Right lobe of liver (tissue), 6 donors: Measurements from ENCODE around the gene MRPL49. TPM values are rescaled to one million over a fixed set of nuclear protein-coding genes. Genes with fewer than 3 reads are reported as not detected.
"Not testable (repeated sequence)": the region's sequence is repeated elsewhere in the genome, so short reads cannot be mapped to it uniquely, and the experiment has no call there.

Experiments used
- ATAC-seq, 4 donors: fragments of 200-7000 bp; cut with Tn5 transposase; one replicate each; pipeline ENCODE4 v1.9.1; 2020; ENCODE audit warnings: mild to moderate bottlenecking in 4 of 4, moderate library complexity in 4 of 4
- DNase-seq, 3 donors: peaks; one replicate each; pipeline ENCODE4 v3.0.0-alpha.2; 2020
- H3K27ac ChIP-seq, 3 donors: fragments of 200-600 bp; one replicate each; pipeline ENCODE4 v1.8.0; 2022
- H3K27me3 ChIP-seq, 2 donors: fragments of 200-600 bp; one replicate each; pipeline ENCODE4 v1.8.0; 2022
- H3K36me3 ChIP-seq, 4 donors: fragments of 200-600 bp; sonication (generic) in 1 of 4; one replicate each; pipeline versions ENCODE4 v1.5.1 to v1.8.0; 2017 to 2022; ENCODE audit warnings: control low read depth in 1 of 4
- H3K4me1 ChIP-seq, 4 donors: fragments of 200-600 bp; sonication (generic) in 1 of 4; one replicate each; pipeline versions ENCODE4 v1.5.1 to v1.8.0; 2017 to 2022; ENCODE audit warnings: control low read depth in 1 of 4
- H3K4me3 ChIP-seq, 3 donors: fragments of 200-600 bp; one replicate each; pipeline ENCODE4 v1.8.0; 2022
- H3K9me3 ChIP-seq, 4 donors: fragments of 200-600 bp; sonication (generic) in 1 of 4; one replicate each; pipeline versions ENCODE4 v1.5.1 to v1.8.0; 2017 to 2022; ENCODE audit warnings: control low read depth in 1 of 4
- POLR2A ChIP-seq: fragments of 450-650 bp; IDR thresholded peaks from one replicate; pipeline ENCODE4 v1.6.1; 2017; ENCODE audit warnings: antibody characterized with exemption, mild to moderate bottlenecking
- WGBS: methylation state at CpG from one replicate; pipeline ENCODE4 v1.1.6; 2018; ENCODE audit warnings: low coverage, low lambda C conversion rate; ENCODE audit not compliant: insufficient coverage; ENCODE audit errors: missing lambda C conversion rate; 5-methylcytosine and 5-hydroxymethylcytosine counted together
- intact Hi-C, 2 donors: fragments of 100-400 bp; cut with DNase I; formaldehyde crosslinking; loops; one replicate each; pipeline versions ENCODE4 v1.11.2 to v1.14.1; 2022
- microRNA-seq, 2 donors: library from miRNA; unstranded; fragments of <30 nt; microRNA quantifications; one replicate each; pipeline ENCODE4, GENCODE V29; 2019 to 2020
- small RNA-seq, 2 experiments: library from RNA; depleted of rRNA; stranded (forward); fragments of <200 nt; gene quantifications; one replicate each; pipeline ENCODE3, GENCODE V24; 2016
- total RNA-seq, 6 experiments: library from RNA; depleted of rRNA in 2 of 6; stranded (reverse); fragments of >200 nt in 2 of 6; fragmentation: NEBNext Ultra II Directional in 3 of 6; extraction: Animal tissue kit (Norgen Biotek cat#: 25700) in 3 of 6; gene quantifications; one replicate each; pipeline versions ENCODE4 v1.1.0 to v1.2.4, GENCODE V29; 2016 to 2023
- TF ChIP-seq, protein P1 (sequence below), 4 donors: fragments of 200-600 bp in 3 of 4; fragments of 450-650 bp in 1 of 4; IDR thresholded peaks; one replicate each; pipeline versions ENCODE4 v1.5.1 to v1.8.0; 2016 to 2022; ENCODE audit warnings: antibody characterized with exemption in 4 of 4, mild to moderate bottlenecking in 2 of 4
- donor health status: DM: no; HTN: yes; CAD: no.
- donor health status: DM: no; HTN: no; CAD: no.
- donor health status: DM: no; HTN: no; CAD: no.
- donor health status: DM: no; HTN: yes; CAD: no.
- donor health status: DM: no; HTN: yes; CAD: no.

The MRPL49 gene
- total RNA-seq, 6 experiments from 2014 or later: 26.3 to 51.7 (median 28.4) TPM

DNA sequence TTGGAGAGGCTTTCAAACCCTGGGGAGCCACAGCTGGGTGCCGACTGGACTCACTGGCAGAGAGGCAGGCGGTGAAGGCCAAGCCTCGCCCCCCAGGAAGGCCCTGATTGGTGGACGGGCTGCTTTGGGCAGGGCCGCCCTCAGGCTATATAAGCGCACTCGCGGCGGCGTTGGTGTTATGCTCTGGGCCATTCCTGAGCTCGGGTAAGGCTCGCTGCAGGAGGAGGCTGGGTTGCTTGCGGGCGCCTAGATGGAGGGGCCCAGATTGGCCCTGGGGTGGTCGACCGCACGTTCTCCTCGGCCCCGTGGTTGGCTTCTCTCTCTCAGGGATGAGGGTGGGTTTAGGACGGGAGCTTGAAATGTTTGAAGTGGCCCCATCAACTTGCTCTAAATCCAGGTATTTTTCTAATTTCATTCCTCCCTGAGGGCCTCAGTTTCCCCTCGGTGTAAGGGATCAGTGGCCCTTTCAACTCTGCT, 48.0 kb downstream of the MRPL49 start, which contains the start of gene SPDYC:
Gene SPDYC, plus strand, starts transcription at position 176 of the 477 bp plus-strand sequence. CDS start 1,125 bp downstream, outside the sequence.
- intact Hi-C loops: no loop called here
- Histone ChIP-seq H3K9me3 (no peaks in the 10 kb centered on the region), H3K27me3 (no peaks in the 10 kb centered on the region), H3K36me3 (no peaks in the 10 kb centered on the region), H3K27ac (peak within 1 kb of the TSS in 1 of 3 donors; percentile 13), H3K4me3 (no peak within 1 kb of the TSS), H3K4me1 (peaks cover 0 to 7% (median 2%) of the 10 kb centered on the region in 4 donors)
- DNase-seq (no peak), ATAC-seq (no peak)
- TF ChIP-seq POLR2A: no peak
- TF ChIP-seq, protein P1, sequence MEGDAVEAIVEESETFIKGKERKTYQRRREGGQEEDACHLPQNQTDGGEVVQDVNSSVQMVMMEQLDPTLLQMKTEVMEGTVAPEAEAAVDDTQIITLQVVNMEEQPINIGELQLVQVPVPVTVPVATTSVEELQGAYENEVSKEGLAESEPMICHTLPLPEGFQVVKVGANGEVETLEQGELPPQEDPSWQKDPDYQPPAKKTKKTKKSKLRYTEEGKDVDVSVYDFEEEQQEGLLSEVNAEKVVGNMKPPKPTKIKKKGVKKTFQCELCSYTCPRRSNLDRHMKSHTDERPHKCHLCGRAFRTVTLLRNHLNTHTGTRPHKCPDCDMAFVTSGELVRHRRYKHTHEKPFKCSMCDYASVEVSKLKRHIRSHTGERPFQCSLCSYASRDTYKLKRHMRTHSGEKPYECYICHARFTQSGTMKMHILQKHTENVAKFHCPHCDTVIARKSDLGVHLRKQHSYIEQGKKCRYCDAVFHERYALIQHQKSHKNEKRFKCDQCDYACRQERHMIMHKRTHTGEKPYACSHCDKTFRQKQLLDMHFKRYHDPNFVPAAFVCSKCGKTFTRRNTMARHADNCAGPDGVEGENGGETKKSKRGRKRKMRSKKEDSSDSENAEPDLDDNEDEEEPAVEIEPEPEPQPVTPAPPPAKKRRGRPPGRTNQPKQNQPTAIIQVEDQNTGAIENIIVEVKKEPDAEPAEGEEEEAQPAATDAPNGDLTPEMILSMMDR (IDR thresholded peaks at IDR 0.05): no peak
- WGBS: no CpG with 5 or more reads among the region's 21 CpGs

GRCh38 chr11:65172600-65172999, 50.5 kb downstream of the MRPL49 start:
- TF ChIP-seq POLR2A: no peak
- TF ChIP-seq, protein P1 (IDR thresholded peaks at IDR 0.05): no peak
- 55% methylated on average over 7 of the region's 10 CpGs for WGBS
- Histone ChIP-seq H3K4me1 (peaks cover 0 to 5% (median 2%) of the 10 kb centered on the region in 4 donors), H3K4me3 (no peak overlapping the region), H3K27me3 (no peaks in the 10 kb centered on the region), H3K36me3 (no peaks in the 10 kb centered on the region), H3K9me3 (no peaks in the 10 kb centered on the region), H3K27ac (no peak overlapping the region)
- ATAC-seq (peak in 1 of 4 donors; percentile 5), DNase-seq (no peak)
- intact Hi-C loops: no loop called here

GRCh38 chr11:65174571-65175010, 52.5 kb downstream of the MRPL49 start:
- H3K4me3 ChIP-seq, DNase-seq, H3K36me3 ChIP-seq, H3K4me1 ChIP-seq, H3K9me3 ChIP-seq, H3K27me3 ChIP-seq, ATAC-seq, intact Hi-C loops, H3K27ac ChIP-seq: not testable (repeated sequence)
- WGBS: 50% methylated on average over 1 of the region's 2 CpGs

Small RNA genes lying within 50 kb of the gene (microRNA-seq; reads per million reads assigned to microRNA genes)
- gene MIR6751: 0 to 0.58 reads per million in 2 donors

Small RNA genes lying within 50 kb of the gene (small RNA-seq; reads per million reads assigned to genes)
- 0 reads per million in 2 experiments for gene HIGD1AP10
- gene PDCL2P2: 0 reads per million in 2 experiments
- gene RNU2-23P: 0.39 reads per million in 2 experiments

Other genes starting within 250 kb of the MRPL49 start
- gene EHD1, start 243.7 kb upstream of the MRPL49 start, total RNA-seq: 10 to 100 TPM; 18.8 to 36.1 (median 26.3) TPM
- 10 to 100 TPM; 26.4 to 42.9 (median 32.2) TPM for gene ATG2A, start 205.1 kb upstream of the MRPL49 start, total RNA-seq
- 10 to 100 TPM in 1 of 6 experiments, 1 to 10 TPM in 5; 6.8 to 12.6 (median 8.9) TPM for gene PPP2R5B, start 197.6 kb upstream of the MRPL49 start, total RNA-seq
- under 1 TPM in 1 of 6 experiments, not detected in 5; 0.46 TPM for gene GPHA2, start 186.4 kb upstream of the MRPL49 start, total RNA-seq
- under 1 TPM in 2 of 6 experiments, not detected in 4; 0.33 to 0.86 TPM for gene MAJIN, start 150.2 kb upstream of the MRPL49 start, total RNA-seq
- gene BATF2, start 125.3 kb upstream of the MRPL49 start, total RNA-seq: 1 to 10 TPM; 1.9 to 2.5 (median 2.3) TPM
- 10 to 100 TPM in 3 of 6 experiments, 1 to 10 TPM in 3; 7.3 to 26.2 (median 10.0) TPM for gene ARL2, start 108.2 kb upstream of the MRPL49 start, total RNA-seq
- 10 to 100 TPM in 1 of 6 experiments, 1 to 10 TPM in 5; 6.4 to 10.3 (median 8.7) TPM for gene SNX15, start 94.9 kb upstream of the MRPL49 start, total RNA-seq
- 10 to 100 TPM in 2 of 6 experiments, 1 to 10 TPM in 4; 4.2 to 13.8 (median 5.8) TPM for gene SAC3D1, start 81.1 kb upstream of the MRPL49 start, total RNA-seq
- gene NAALADL1, start 63.8 kb upstream of the MRPL49 start, total RNA-seq: 1 to 10 TPM in 5 of 6 experiments, under 1 TPM in 1; 0.83 to 3.5 (median 1.4) TPM
- gene CDCA5, start 38.3 kb upstream of the MRPL49 start, total RNA-seq: 1 to 10 TPM in 3 of 6 experiments, under 1 TPM in 3; 0.31 to 2.3 (median 1.0) TPM
- 10 to 100 TPM; 15.4 to 22.4 (median 18.0) TPM for gene ZFPL1, start 38.1 kb upstream of the MRPL49 start, total RNA-seq
- gene VPS51, start 26.1 kb upstream of the MRPL49 start, total RNA-seq: 100 to 1,000 TPM in 2 of 6 experiments, 10 to 100 TPM in 4; 41.5 to 170 (median 50.2) TPM
- 100 to 1,000 TPM in 1 of 6 experiments, 10 to 100 TPM in 5; 25.6 to 112 (median 37.8) TPM for gene TM7SF2, start 10.4 kb upstream of the MRPL49 start, total RNA-seq
- 10 to 100 TPM in 2 of 6 experiments, 1 to 10 TPM in 4; 4.9 to 15.7 (median 6.2) TPM for gene ZNHIT2, start 4.6 kb upstream of the MRPL49 start, total RNA-seq
- 100 to 1,000 TPM; 287 to 472 (median 343) TPM for gene FAU, start 187 bp upstream of the MRPL49 start, total RNA-seq
- 100 to 1,000 TPM in 4 of 6 experiments, 10 to 100 TPM in 2; 73.0 to 120 (median 109) TPM for gene SYVN1, start 12.2 kb downstream of the MRPL49 start, total RNA-seq
- gene SPDYC, start 47.9 kb downstream of the MRPL49 start, total RNA-seq: 1 to 10 TPM in 2 of 6 experiments, under 1 TPM in 2, not detected in 2; 0.49 to 1.8 (median 0.87) TPM
- gene CAPN1, start 59.6 kb downstream of the MRPL49 start, total RNA-seq: 100 to 1,000 TPM in 1 of 6 experiments, 10 to 100 TPM in 5; 55.7 to 124 (median 83.1) TPM
- 1 to 10 TPM; 1.8 to 8.4 (median 3.5) TPM for gene POLA2, start 139.6 kb downstream of the MRPL49 start, total RNA-seq
- gene CDC42EP2, start 192.5 kb downstream of the MRPL49 start, total RNA-seq: 1 to 10 TPM in 4 of 6 experiments, under 1 TPM in 2; 0.55 to 3.4 (median 2.3) TPM
- 10 to 100 TPM; 11.1 to 21.7 (median 19.4) TPM for gene DPF2, start 211.5 kb downstream of the MRPL49 start, total RNA-seq
- under 1 TPM in 3 of 6 experiments, not detected in 3; 0.10 to 0.28 (median 0.20) TPM for gene TIGD3, start 232.4 kb downstream of the MRPL49 start, total RNA-seq